Nephron (organoid): ENCODE data around the gene STMN3.
"Not testable (repeated sequence)": the region's sequence is repeated elsewhere in the genome, so short reads cannot be mapped to it uniquely, and the experiment has no call there.

ENCODE experiments used
- H3K27ac Mint-ChIP-seq, 3 experiments: 2 replicates each; pipeline ENCODE4 v1.8.0; 2020; ENCODE audit warnings: mixed read lengths in 3 of 3, mild to moderate bottlenecking in 2 of 3, moderate library complexity in 1 of 3
- H3K27me3 Mint-ChIP-seq: 2 replicates; pipeline ENCODE4 v1.8.0; 2021; ENCODE audit warnings: low read depth, mild to moderate bottlenecking, moderate library complexity, mixed read lengths
- H3K36me3 Mint-ChIP-seq: 2 replicates; pipeline ENCODE4 v1.8.0; 2020; ENCODE audit warnings: low read depth, mixed read lengths
- H3K4me1 Mint-ChIP-seq: 2 replicates; pipeline ENCODE4 v1.8.0; 2020; ENCODE audit warnings: mixed read lengths
- H3K4me3 Mint-ChIP-seq, 3 experiments: 2 replicates each; pipeline ENCODE4 v1.8.0; 2020; ENCODE audit warnings: mild to moderate bottlenecking in 3 of 3, mixed read lengths in 3 of 3, moderate library complexity in 2 of 3
- H3K9me3 Mint-ChIP-seq: 2 replicates; pipeline ENCODE4 v1.8.0; 2020; ENCODE audit warnings: mixed read lengths
- TF ChIP-seq, protein P1 (sequence below), 3 experiments: fragments of 200-600 bp; sonication (generic); IDR thresholded peaks; one replicate each; pipeline ENCODE4 v1.5.0; 2021; ENCODE audit warnings: antibody characterized with exemption in 3 of 3; ENCODE audit not compliant: unreplicated experiment in 3 of 3

STMN3 gene

DNA sequence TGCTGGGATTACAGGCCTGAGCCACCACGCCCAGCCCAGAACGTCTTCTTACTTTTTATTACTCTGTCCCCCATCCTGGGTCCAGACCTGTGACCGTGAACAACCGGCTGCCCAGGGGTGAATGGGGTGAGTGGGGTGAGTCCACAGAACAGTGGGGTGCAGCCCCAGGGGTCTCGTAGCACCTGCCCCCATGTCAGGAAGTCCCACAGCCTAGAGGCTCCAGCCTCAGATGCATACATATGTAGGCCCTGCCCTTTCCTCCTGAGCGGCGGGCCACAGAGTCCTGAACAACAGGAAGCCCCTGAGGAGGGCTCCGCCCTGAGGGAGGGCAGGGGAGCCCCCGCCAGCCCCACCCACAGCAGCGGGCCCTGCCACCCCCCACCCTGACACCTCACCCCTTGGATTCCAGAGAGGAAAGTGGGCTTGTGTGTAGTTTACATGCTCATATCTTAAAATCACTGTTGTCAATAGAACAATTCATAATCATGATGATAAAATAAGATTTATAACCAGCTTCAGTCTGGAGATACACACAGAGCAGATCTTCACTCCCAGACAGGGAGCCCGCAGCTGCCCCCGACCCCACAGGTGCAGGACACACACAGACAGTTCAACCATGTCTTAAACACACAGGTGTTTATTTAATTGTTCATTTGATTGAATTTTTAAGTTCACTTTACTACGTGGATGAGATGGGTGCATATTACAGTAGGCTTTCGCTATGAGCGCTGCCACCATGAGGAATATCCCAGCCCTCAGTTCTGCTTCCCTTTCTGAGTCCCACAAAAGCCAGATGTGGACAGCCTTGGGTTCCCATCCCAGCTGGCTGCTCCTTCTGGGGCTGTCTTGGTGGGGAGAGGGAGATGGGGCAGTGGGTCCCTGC is 13.9 kb downstream of the STMN3 start:
- Mint-ChIP-seq H3K27ac (no peak overlapping the region), H3K9me3 (no peaks in the 10 kb centered on the region), H3K36me3 (no peaks in the 10 kb centered on the region), H3K4me3 (no peak overlapping the region), H3K4me1 (no peaks in the 10 kb centered on the region), H3K27me3 (peaks cover 11% of the 10 kb centered on the region)
- TF ChIP-seq, protein P1, sequence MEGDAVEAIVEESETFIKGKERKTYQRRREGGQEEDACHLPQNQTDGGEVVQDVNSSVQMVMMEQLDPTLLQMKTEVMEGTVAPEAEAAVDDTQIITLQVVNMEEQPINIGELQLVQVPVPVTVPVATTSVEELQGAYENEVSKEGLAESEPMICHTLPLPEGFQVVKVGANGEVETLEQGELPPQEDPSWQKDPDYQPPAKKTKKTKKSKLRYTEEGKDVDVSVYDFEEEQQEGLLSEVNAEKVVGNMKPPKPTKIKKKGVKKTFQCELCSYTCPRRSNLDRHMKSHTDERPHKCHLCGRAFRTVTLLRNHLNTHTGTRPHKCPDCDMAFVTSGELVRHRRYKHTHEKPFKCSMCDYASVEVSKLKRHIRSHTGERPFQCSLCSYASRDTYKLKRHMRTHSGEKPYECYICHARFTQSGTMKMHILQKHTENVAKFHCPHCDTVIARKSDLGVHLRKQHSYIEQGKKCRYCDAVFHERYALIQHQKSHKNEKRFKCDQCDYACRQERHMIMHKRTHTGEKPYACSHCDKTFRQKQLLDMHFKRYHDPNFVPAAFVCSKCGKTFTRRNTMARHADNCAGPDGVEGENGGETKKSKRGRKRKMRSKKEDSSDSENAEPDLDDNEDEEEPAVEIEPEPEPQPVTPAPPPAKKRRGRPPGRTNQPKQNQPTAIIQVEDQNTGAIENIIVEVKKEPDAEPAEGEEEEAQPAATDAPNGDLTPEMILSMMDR (IDR thresholded peaks at IDR 0.05; ENCODE audit: unreplicated experiment in 3 of 3), result no peak

DNA sequence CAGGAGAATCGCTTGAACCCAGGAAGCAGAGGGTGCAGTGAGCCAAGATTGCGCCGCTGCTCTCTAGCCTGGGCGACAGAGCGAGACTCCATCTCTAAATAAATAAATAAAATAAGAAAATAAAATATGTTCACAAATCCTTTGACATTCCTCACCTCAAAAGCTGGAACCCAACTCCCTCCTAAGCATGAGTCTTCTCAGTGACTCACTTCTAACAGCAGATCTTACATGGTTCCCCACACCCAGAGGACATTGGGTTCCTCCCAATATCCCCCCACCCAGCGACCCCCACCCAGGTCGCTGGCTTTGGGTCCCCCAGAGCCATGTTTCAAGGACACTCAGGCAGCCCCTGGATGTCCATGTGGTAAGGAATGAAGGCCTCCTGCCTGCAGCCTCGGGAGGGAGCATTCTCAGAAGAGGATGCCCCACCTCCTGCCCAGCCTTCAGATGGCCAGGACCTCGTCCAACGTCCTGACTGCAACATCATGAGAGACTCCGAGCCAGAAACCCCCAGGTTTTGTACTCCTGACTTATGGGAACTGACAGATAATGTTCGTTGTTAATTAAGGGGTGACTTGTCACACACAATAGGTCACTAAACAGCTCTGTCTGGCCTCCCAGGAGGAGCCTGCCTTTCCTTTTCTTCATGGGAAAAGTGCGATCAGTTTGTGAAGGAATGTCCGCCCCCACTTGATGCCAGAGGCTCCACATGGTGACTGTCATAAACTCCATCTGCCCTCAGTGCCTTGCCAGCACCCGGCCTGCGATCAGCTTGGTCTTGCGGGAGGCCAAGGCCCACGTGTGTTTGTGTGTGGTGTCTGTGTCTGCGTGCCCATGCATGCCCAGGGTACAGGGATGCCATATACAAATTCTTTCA is 16.2 kb downstream of the STMN3 start:
- Mint-ChIP-seq H3K4me1 (no peaks in the 10 kb centered on the region), H3K27me3 (peaks cover 4% of the 10 kb centered on the region), H3K27ac (no peak overlapping the region), H3K9me3 (no peaks in the 10 kb centered on the region), H3K36me3 (no peaks in the 10 kb centered on the region), H3K4me3 (no peak overlapping the region)
- TF ChIP-seq, protein P1 (IDR thresholded peaks at IDR 0.05; ENCODE audit: unreplicated experiment in 3 of 3), result no peak

DNA sequence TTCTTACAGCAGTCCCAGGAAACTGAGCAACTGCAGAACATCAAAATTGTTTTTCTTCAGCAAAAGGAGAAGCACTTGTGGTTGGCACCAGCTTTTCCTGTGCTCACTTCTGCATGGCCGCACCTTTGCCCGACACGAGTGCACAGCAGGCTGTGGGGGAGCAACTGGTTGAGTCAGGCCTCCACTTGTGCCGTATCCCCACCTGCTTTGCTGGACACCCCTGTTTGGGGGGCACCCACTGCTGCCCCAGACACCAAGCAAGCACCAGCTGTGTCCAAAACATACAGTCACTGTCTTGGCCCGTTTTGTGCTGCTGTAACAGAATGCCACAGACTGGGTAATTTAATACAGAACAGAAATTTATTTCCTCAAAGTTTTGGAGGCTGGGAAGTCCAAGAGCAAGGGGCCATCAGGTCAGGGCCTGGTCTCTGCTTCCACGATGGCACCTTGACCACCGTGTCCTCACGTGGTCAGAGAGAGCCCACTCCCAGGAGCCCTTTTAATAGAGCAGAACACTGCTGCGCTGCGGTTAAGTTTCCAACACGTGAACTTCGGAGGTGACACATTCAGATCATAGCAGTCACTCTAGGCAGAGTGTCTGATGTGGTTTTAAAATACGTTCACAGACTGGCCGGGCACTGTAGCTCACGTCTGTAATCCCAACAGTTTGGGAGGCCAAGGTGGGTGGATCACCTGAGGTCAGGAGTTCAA is 17.6 kb downstream of the STMN3 start:
- H3K27ac Mint-ChIP-seq, result no peak overlapping the region
- no peaks in the 10 kb centered on the region for H3K9me3 Mint-ChIP-seq
- no peaks in the 10 kb centered on the region for H3K4me1 Mint-ChIP-seq
- TF ChIP-seq, protein P1 (IDR thresholded peaks at IDR 0.05; ENCODE audit: unreplicated experiment in 3 of 3), result no peak
- no peak overlapping the region for H3K4me3 Mint-ChIP-seq
- no peaks in the 10 kb centered on the region for H3K36me3 Mint-ChIP-seq
- peaks cover 4% of the 10 kb centered on the region for H3K27me3 Mint-ChIP-seq

DNA sequence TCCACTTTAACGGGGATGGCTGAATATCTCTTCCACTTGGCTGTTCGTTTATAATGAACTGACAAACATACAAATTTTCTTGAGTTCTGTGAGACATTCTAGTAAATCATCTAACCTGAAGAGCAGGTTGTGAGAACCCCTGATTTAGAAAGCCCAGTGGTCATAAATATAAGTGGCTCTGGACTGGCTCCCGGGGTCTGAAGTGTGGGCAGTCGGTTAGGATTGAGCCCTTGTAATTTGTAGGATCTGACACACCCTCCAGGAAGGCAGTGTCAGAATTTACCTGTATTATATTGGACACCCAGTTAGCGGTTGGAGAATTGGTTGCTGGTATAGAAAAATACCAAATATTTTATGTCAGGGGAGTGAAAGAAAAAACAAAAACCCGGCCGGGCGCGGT is 19.5 kb downstream of the STMN3 start:
- TF ChIP-seq, protein P1 (IDR thresholded peaks at IDR 0.05; ENCODE audit: unreplicated experiment in 3 of 3), result no peak
- peaks cover 7% of the 10 kb centered on the region for H3K4me1 Mint-ChIP-seq
- no peaks in the 10 kb centered on the region for H3K9me3 Mint-ChIP-seq
- peaks cover 4% of the 10 kb centered on the region for H3K27me3 Mint-ChIP-seq
- H3K36me3 Mint-ChIP-seq, result no peaks in the 10 kb centered on the region
- no peak overlapping the region for H3K4me3 Mint-ChIP-seq
- H3K27ac Mint-ChIP-seq, result no peak overlapping the region

DNA sequence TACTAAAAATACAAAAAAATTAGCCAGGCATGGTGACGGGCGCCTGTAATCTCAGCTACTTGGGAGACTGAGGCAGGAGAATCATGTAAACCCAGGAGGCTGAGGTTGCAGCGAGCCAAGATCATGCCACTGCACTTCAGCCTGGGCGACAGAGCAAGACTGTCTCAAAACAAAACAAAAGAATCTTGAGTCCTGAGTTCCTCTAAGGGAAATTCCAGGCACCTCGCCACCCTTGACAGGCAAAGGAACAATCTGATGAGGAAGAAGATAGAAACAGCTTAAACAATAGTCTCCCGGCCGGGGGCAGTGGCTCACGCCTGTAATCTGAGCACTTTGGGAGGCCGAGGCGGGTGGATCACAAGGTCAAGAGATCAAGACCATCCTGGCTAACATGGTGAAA is 21.8 kb downstream of the STMN3 start:
- Mint-ChIP-seq H3K27ac (peak overlapping the region in 1 of 3 experiments; percentile 35), H3K4me1 (peaks cover 15% of the 10 kb centered on the region)
- not testable (repeated sequence) for H3K9me3 Mint-ChIP-seq, H3K27me3 Mint-ChIP-seq, H3K4me3 Mint-ChIP-seq, H3K36me3 Mint-ChIP-seq

DNA sequence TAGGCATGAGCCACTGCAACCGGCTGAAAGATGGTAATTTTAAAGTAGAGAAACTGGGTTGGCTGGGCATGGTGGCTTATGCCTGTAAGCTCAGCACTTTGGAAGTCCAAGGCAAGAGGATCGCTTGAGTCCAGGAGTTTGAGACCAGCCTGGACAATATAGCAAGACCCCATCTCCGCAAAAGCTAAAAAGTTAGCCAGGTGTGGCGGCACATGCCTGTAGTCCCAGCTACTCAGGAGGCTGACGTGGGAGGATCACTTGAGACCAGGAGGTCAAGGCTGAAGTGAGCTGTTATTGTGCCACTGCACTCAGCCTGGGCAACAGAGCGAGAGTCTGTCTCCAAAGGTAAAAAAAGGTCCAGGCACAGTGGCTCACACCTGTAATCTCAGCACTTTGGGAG is 22.3 kb downstream of the STMN3 start:
- Mint-ChIP-seq H3K4me1 (peaks cover 15% of the 10 kb centered on the region), H3K27ac (peak overlapping the region in 1 of 3 experiments; percentile 35)
- not testable (repeated sequence) for H3K27me3 Mint-ChIP-seq, H3K9me3 Mint-ChIP-seq, H3K36me3 Mint-ChIP-seq, H3K4me3 Mint-ChIP-seq
